H1 (cell line): Measurements from ENCODE around the gene PCSK4. TPM values are rescaled to one million over a fixed set of nuclear protein-coding genes. Genes with fewer than 3 reads are reported as not detected.
A peak's percentile ranks its signal among the peaks of the same experiment; 100 is the strongest.

Experiments used
- CTCF ChIA-PET: fragments of 300-600 bp; sonication (Branson Sonifier 250); formaldehyde crosslinking; loops from one replicate; lab custom pipeline; 2021; ENCODE audit not compliant: partially characterized antibody; lab: Charles Lee
- POLR2A ChIA-PET: fragments of 300-600 bp; sonication (Branson Sonifier 250); formaldehyde crosslinking; loops from one replicate; lab custom pipeline; 2021; ENCODE audit warnings: inconsistent platforms; ENCODE audit not compliant: partially characterized antibody; lab: Charles Lee
- DNase-seq, 2 experiments: peaks; one replicate each; pipeline versions ENCODE4 v3.0.0 to v3.0.0-alpha.2; 2010 to 2022; ENCODE audit warnings: low spot score in 2 of 2, low read depth in 1 of 2, mixed read lengths in 1 of 2
- FAIRE-seq: peaks from 2 replicates; lab custom pipeline; 2011; peaks lifted over from hg19 to GRCh38; lab: Jason Lieb, UNC
- H2AFZ ChIP-seq: 2 replicates; pipeline ENCODE4 v1.8.1; 2012; ENCODE audit warnings: low read length, inconsistent platforms
- H2AK5ac ChIP-seq: 2 replicates; pipeline ENCODE4 v1.6.1; 2013; ENCODE audit warnings: low read depth, low read length
- H2BK120ac ChIP-seq: replicated peaks from 2 replicates; pipeline ENCODE3; 2013; ENCODE audit warnings: low read depth, low read length, inconsistent platforms
- H2BK12ac ChIP-seq: 2 replicates; pipeline ENCODE4 v1.6.1; 2013; ENCODE audit warnings: low read depth, low read length
- H2BK15ac ChIP-seq: 2 replicates; pipeline ENCODE4 v1.6.1; 2013; ENCODE audit warnings: low read length
- H2BK20ac ChIP-seq: 2 replicates; pipeline ENCODE4 v1.6.1; 2013; ENCODE audit warnings: low read length
- H2BK5ac ChIP-seq: 2 replicates; pipeline ENCODE4 v1.6.1; 2013; ENCODE audit warnings: low read depth, low read length
- H3K14ac ChIP-seq: 2 replicates; pipeline ENCODE4 v1.6.1; 2013; ENCODE audit warnings: inconsistent platforms; ENCODE audit not compliant: insufficient read length
- H3K18ac ChIP-seq: 2 replicates; pipeline ENCODE4 v1.6.1; 2013; ENCODE audit warnings: low read length; ENCODE audit errors: extremely low read depth
- H3K23ac ChIP-seq: 2 replicates; pipeline ENCODE4 v1.6.1; 2013; ENCODE audit warnings: inconsistent platforms; ENCODE audit not compliant: insufficient read length
- H3K23me2 ChIP-seq: 2 replicates; pipeline ENCODE4 v1.6.1; 2013; ENCODE audit warnings: low read depth, low read length
- H3K27ac ChIP-seq: 2 replicates; pipeline ENCODE4 v1.6.1; 2011; ENCODE audit warnings: low read depth, low read length, inconsistent platforms
- H3K27me3 ChIP-seq, 4 experiments: replicated peaks in 1 of 4; 1 replicate in 1 of 4; 2 replicates in 3 of 4; pipeline versions ENCODE4 v1.6.1 to v1.8.1; 2011 to 2013; ENCODE audit warnings: low read length in 3 of 4, mild to moderate bottlenecking in 3 of 4, inconsistent platforms in 2 of 4, mixed read lengths in 2 of 4, moderate library complexity in 1 of 4; ENCODE audit not compliant: control insufficient read depth in 3 of 4, insufficient read depth in 3 of 4; ENCODE audit errors: extremely low read depth in 1 of 4
- H3K36me3 ChIP-seq, 4 experiments: 2 replicates each; pipeline versions ENCODE4 v1.6.1 to v1.8.1; 2011 to 2013; ENCODE audit warnings: mild to moderate bottlenecking in 4 of 4, low read length in 3 of 4, moderate library complexity in 2 of 4, control low read depth in 1 of 4, inconsistent platforms in 1 of 4; ENCODE audit not compliant: insufficient read depth in 4 of 4, control insufficient read depth in 2 of 4
- H3K4ac ChIP-seq: replicated peaks from 2 replicates; pipeline ENCODE3; 2013; ENCODE audit warnings: low read length, low read depth, mixed read lengths, inconsistent platforms; ENCODE audit not compliant: insufficient read length
- H3K4me1 ChIP-seq, 4 experiments: replicated peaks in 1 of 4; 1 replicate in 1 of 4; 2 replicates in 3 of 4; pipeline versions ENCODE4 v1.6.1 to v1.8.1; 2011 to 2013; ENCODE audit warnings: low read length in 3 of 4, inconsistent platforms in 2 of 4, mixed read lengths in 1 of 4; ENCODE audit not compliant: insufficient read depth in 4 of 4, control insufficient read depth in 3 of 4
- H3K4me2 ChIP-seq, 2 experiments: 2 replicates each; pipeline versions ENCODE4 v1.6.1 to v1.8.1; 2011 to 2013; ENCODE audit warnings: low read depth in 2 of 2, low read length in 2 of 2, control low read depth in 1 of 2, inconsistent platforms in 1 of 2, mild to moderate bottlenecking in 1 of 2; ENCODE audit not compliant: insufficient read depth in 1 of 2
- H3K4me3 ChIP-seq, 4 experiments: fragments of 200-600, 300-600 bp in 1 of 4; sonication (generic), shearing (Covaris generic), sonication (Bioruptor Twin) in 1 of 4; 2 replicates each; pipeline versions ENCODE4 v1.5.1 to v1.8.1; 2011 to 2016; ENCODE audit warnings: low read length in 4 of 4, low read depth in 3 of 4, control low read depth in 2 of 4, inconsistent platforms in 2 of 4, mild to moderate bottlenecking in 2 of 4, mixed read lengths in 1 of 4, moderate library complexity in 1 of 4; ENCODE audit not compliant: insufficient read depth in 2 of 4; ENCODE audit errors: extremely low read depth in 1 of 4
- H3K56ac ChIP-seq: replicated peaks from 2 replicates; pipeline ENCODE3; 2013; ENCODE audit warnings: low read depth, mild to moderate bottlenecking, mixed read lengths, low read length, inconsistent platforms; ENCODE audit not compliant: insufficient read length
- H3K79me1 ChIP-seq: 2 replicates; pipeline ENCODE4 v1.6.1; 2013; ENCODE audit warnings: low read depth, low read length, control low read depth
- H3K79me2 ChIP-seq, 2 experiments: 2 replicates each; pipeline versions ENCODE4 v1.6.1 to v1.8.1; 2012 to 2013; ENCODE audit warnings: low read length in 2 of 2, mild to moderate bottlenecking in 2 of 2, inconsistent platforms in 1 of 2; ENCODE audit not compliant: insufficient read depth in 2 of 2, control insufficient read depth in 1 of 2
- H3K9ac ChIP-seq, 4 experiments: replicated peaks in 1 of 4; 1 replicate in 1 of 4; 2 replicates in 3 of 4; pipeline versions ENCODE4 v1.6.1 to v1.8.1; 2011 to 2013; ENCODE audit warnings: low read depth in 3 of 4, low read length in 3 of 4, control low read depth in 2 of 4, mild to moderate bottlenecking in 2 of 4, moderate library complexity in 2 of 4, inconsistent platforms in 1 of 4; ENCODE audit errors: extremely low read depth in 1 of 4
- H3K9me3 ChIP-seq, 2 experiments: 2 replicates each; pipeline versions ENCODE4 v1.6.1 to v1.8.1; 2012 to 2013; ENCODE audit warnings: mild to moderate bottlenecking in 2 of 2, moderate library complexity in 2 of 2, control low read depth in 1 of 2, inconsistent platforms in 1 of 2, low read depth in 1 of 2, low read length in 1 of 2, mixed read lengths in 1 of 2; ENCODE audit not compliant: insufficient read depth in 2 of 2
- H4K20me1 ChIP-seq, 2 experiments: replicated peaks in 1 of 2; 2 replicates each; pipeline versions ENCODE3 to v1.8.1; 2011 to 2013; ENCODE audit warnings: inconsistent platforms in 2 of 2, low read length in 2 of 2, mild to moderate bottlenecking in 1 of 2; ENCODE audit not compliant: insufficient read depth in 2 of 2, control insufficient read depth in 1 of 2
- H4K5ac ChIP-seq: 2 replicates; pipeline ENCODE4 v1.6.1; 2013; ENCODE audit warnings: low read length, low read depth, mixed read lengths, inconsistent platforms; ENCODE audit not compliant: insufficient read length
- H4K8ac ChIP-seq: 2 replicates; pipeline ENCODE4 v1.8.0; 2013; ENCODE audit warnings: mild to moderate bottlenecking, moderate library complexity, low read length, inconsistent platforms; ENCODE audit not compliant: insufficient read depth; ENCODE audit errors: extremely low read depth
- H4K91ac ChIP-seq: replicated peaks from 2 replicates; pipeline ENCODE3; 2013; ENCODE audit warnings: low read length, mixed read lengths, inconsistent platforms; ENCODE audit not compliant: insufficient read length
- ASH2L ChIP-seq: fragments of 200-600, 300-600 bp; sonication (generic); IDR thresholded peaks from one replicate; pipeline ENCODE4 v1.7.1; 2017; ENCODE audit warnings: low read length
- NANOG ChIP-seq: IDR thresholded peaks from 2 replicates; pipeline ENCODE4 v1.6.1; 2011; ENCODE audit warnings: low read length, low read depth, mild to moderate bottlenecking, inconsistent platforms; ENCODE audit not compliant: insufficient read depth, poor library complexity, severe bottlenecking
- SIRT6 ChIP-seq: IDR thresholded peaks from one replicate; pipeline ENCODE4 v1.7.1; 2012; ENCODE audit warnings: low read length, inconsistent platforms
- SP4 ChIP-seq: IDR thresholded peaks from 2 replicates; pipeline ENCODE4 v1.6.1; 2012; ENCODE audit warnings: low read length, inconsistent platforms
- SUZ12 ChIP-seq: fragments of 200-600 bp; sonication (generic); IDR thresholded peaks from 2 replicates; pipeline ENCODE4 v1.6.1; 2012; ENCODE audit warnings: mild to moderate bottlenecking, inconsistent platforms, low read length, moderate library complexity, mixed read lengths
- TCF12 ChIP-seq: IDR thresholded peaks from 2 replicates; pipeline ENCODE4 v1.6.1; 2011; ENCODE audit warnings: low read depth, mild to moderate bottlenecking, low read length
- WGBS, 2 experiments: shearing (Covaris generic) in 1 of 2; methylation state at CpG; one replicate each; pipeline versions ENCODE4 v1.1.6 to v1.1.7; 2013 to 2015; ENCODE audit warnings: low lambda C conversion rate in 2 of 2, mixed read lengths in 2 of 2, inconsistent platforms in 1 of 2, low coverage in 1 of 2, missing lambda C conversion rate in 1 of 2; ENCODE audit not compliant: insufficient replicate concordance in 2 of 2, insufficient coverage in 1 of 2, insufficient read length in 1 of 2; ENCODE audit errors: extremely low coverage in 1 of 2, missing lambda C conversion rate in 1 of 2; 5-methylcytosine and 5-hydroxymethylcytosine counted together
- polyA plus RNA-seq, 7 experiments: library from polyadenylated mRNA; depleted of rRNA in 3 of 7; stranded (reverse) in 5 of 7; unstranded in 2 of 7; fragments of >200 nt in 5 of 7; fragments of 200-250 nt in 2 of 7; gene quantifications; 1 replicate in 5 of 7; 2 replicates in 1 of 7; 4 replicates in 1 of 7; pipeline versions ENCODE4 v1.2.1 to v1.2.3, GENCODE V29; 2011 to 2013; ENCODE audit warnings: missing spikeins in 2 of 7, mixed read lengths in 2 of 7
- total RNA-seq: library from RNA; stranded (reverse); fragmentation: NEBNext Ultra II Directional; extraction: Animal tissue kit (Norgen Biotek cat#: 25700); gene quantifications from 2 replicates; pipeline ENCODE4 v1.2.1, GENCODE V29; 2021

PCSK4 gene
- total and polyA plus RNA-seq, 2 of the 8 experiments (the other 6 are each of a cell fraction or from before 2014, with no cell fraction given) = 9.8 to 10.7 TPM

GRCh38 chr19:1456121-1456900 lies 33.8 kb downstream of the PCSK4 start:
- Histone ChIP-seq H3K27ac (no peak overlapping the region), H2BK120ac (no peak overlapping the region), H3K36me3 (peaks cover 0 to 2% (median 0%) of the 10 kb centered on the region in 4 experiments; a peak in 2 of 8 replicates), H4K8ac (peak overlapping the region; percentile 85; the same call in 1 of the 2 replicates), H3K4me2 (no peak overlapping the region), H2AFZ (no peak overlapping the region), H3K79me2 (no peaks in the 10 kb centered on the region), H3K56ac (no peak overlapping the region), H3K4me3 (no peak overlapping the region), H2AK5ac (peak overlapping the region; percentile 57; the same call in 1 of the 2 replicates), H2BK12ac (peak overlapping the region; percentile 17; the same call in 1 of the 2 replicates), H3K18ac (no peak overlapping the region), H4K5ac (no peak overlapping the region), H4K20me1 (peaks cover 2 to 6% of the 10 kb centered on the region in 2 experiments), H3K9ac (no peak overlapping the region), H3K4ac (no peak overlapping the region), H3K27me3 (peaks cover 0 to 19% (median 12%) of the 10 kb centered on the region in 4 experiments; a peak in 4 of 7 replicates), H2BK20ac (no peak overlapping the region), H3K14ac (no peak overlapping the region)
- POLR2A ChIA-PET = interaction anchor here (0.6 to 9.4 kb wide), 10 partner anchors 11 to 231 kb away, joined by 3 to 109 read pairs (median 4); partner anchors contain the start of gene CIRBP
- no peak for DNase-seq
- WGBS, 2 experiments = 77% methylated on average over 24 of the region's 43 CpGs; no CpG with 5 or more reads in 1 of the 2 experiments
- TF ChIP-seq NANOG = no peak
- TF ChIP-seq SIRT6 = no peak
- no peak for TF ChIP-seq TCF12
- no peak for TF ChIP-seq ASH2L
- TF ChIP-seq SP4 = no peak
- TF ChIP-seq SUZ12 = no peak
- TF ChIP-seq, all 59 proteins: peak for 0
- CTCF ChIA-PET = interaction anchor here (0.8 to 6.9 kb wide), 12 partner anchors 11 to 382 kb away, joined by 3 to 54 read pairs (median 3); no protein-coding TSS in a partner anchor
- Histone ChIP-seq H3K79me1 (no peaks in the 10 kb centered on the region; the same call in 1 of the 2 replicates), H3K23ac (no peak overlapping the region), H4K91ac (no peak overlapping the region), H2BK15ac (no peak overlapping the region), H3K4me1 (peaks cover 0 to 28% (median 21%) of the 10 kb centered on the region in 4 experiments; a peak in 6 of 7 replicates), H3K23me2 (peaks cover 3% of the 10 kb centered on the region; the same call in 1 of the 2 replicates), H2BK5ac (no peak overlapping the region), H3K9me3 (no peaks in the 10 kb centered on the region)
- FAIRE-seq = no peak
